AG09309 (cell line): ENCODE data around the gene ADAMTS4.

Experiments used
- DNase-seq: peaks from one replicate; pipeline ENCODE4 v3.0.0-alpha.2; 2010; ENCODE audit warnings: low read depth
- H3K4me3 ChIP-seq: 2 replicates; pipeline ENCODE4 v1.5.1; 2011; ENCODE audit warnings: mild to moderate bottlenecking, low read depth, low read length, moderate library complexity; ENCODE audit not compliant: control insufficient read depth
- CTCF ChIP-seq: IDR thresholded peaks from 2 replicates; pipeline ENCODE4 v1.5.1; 2011; ENCODE audit warnings: mild to moderate bottlenecking, low read depth, low read length, inconsistent platforms; ENCODE audit not compliant: insufficient read depth, control insufficient read depth; ENCODE audit errors: missing control alignments

Gene ADAMTS4

GRCh38 chr1:161174911-161175310 lies 23.9 kb downstream of the ADAMTS4 start:
- no peak overlapping the region for H3K4me3 ChIP-seq
- TF ChIP-seq CTCF: no peak
- DNase-seq: no peak

- no peak for DNase-seq
- TF ChIP-seq CTCF: no peak
- H3K4me3 ChIP-seq: no peak overlapping the region
Measured at GRCh38 chr1:161173711-161174110, 25.1 kb downstream of the ADAMTS4 start.

DNA sequence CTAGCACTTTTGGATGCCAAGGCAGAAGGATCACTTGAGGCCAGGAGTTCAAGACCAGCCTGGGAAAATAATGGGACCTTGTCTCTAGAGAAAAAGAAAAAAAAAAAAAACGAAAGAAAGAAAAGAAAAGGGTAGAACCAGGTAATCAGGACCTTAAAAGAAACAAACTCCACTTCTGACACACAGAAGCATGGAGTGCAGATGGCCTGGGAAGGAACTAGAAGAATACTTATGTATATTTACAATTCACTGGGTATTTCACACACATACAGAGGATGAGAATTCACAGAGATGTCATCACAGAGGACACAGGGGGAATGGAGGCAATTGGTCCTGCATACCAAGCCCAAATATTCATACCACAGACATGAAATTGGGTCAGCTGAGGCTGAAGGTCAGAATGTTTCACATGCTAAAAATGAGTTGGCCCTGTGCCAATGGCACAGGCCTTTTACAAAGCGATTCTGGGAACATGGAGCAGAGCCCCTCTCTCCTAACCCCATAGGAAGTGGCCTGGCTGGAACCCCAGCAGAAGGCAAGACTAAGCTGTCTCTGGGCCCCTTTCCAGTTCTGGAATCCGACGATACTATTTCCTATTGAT lies 26.0 kb downstream of the ADAMTS4 start:
- H3K4me3 ChIP-seq: no peak overlapping the region
- no peak for TF ChIP-seq CTCF
- peak; percentile 75 for DNase-seq

GRCh38 chr1:161172349-161172748 lies 26.5 kb downstream of the ADAMTS4 start:
- no peak for TF ChIP-seq CTCF

DNA sequence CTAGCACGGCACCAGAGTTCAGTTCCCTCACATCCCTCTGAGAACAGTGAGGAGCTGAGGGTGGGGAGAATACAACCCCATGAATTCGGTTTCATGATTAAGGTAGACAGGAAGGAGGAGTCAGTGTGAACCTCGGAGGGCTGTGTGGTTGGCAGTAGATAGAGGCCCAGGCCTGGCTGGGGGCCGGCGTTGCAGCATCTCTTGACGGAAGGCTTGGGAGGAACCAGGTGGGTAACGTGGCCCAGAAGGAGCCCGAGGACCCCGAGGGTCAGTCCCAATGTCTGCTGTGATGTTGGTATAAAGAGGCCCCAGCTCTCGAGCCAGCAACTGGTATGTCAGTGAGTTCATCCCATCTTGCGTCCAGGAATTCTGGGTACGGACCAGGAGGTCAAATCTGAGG lies 27.2 kb downstream of the ADAMTS4 start:
- no peak for TF ChIP-seq CTCF
- no peak for DNase-seq
- no peak overlapping the region for H3K4me3 ChIP-seq

More at GRCh38 chr1:161172349-161172748, 26.5 kb downstream of the ADAMTS4 start:
- no peak for DNase-seq
- H3K4me3 ChIP-seq: no peak overlapping the region

GRCh38 chr1:161171191-161171590 lies 27.7 kb downstream of the ADAMTS4 start:
- no peak overlapping the region for H3K4me3 ChIP-seq
- DNase-seq: no peak
- peak; percentile 17 for TF ChIP-seq CTCF

DNA sequence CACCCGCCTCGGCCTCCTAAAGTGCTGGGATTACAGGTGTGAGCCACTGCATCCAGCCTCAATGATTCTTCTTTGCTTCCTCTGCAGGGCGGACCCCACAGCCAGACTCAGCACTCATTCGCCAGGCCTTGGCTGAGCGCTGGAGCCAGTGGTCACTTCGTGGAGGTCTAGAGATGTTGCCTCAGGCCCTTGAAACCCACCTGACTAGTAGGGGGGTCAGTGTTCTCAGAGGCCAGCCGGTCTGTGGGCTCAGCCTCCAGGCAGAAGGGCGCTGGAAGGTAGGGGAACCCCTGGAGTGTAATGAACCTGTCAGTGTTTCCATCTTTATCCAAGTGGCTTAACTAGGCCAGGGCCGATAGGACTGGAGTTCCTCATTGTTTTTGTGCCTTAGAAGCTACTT lies 29.9 kb downstream of the ADAMTS4 start:
- DNase-seq: no peak
- TF ChIP-seq CTCF: no peak
- no peak overlapping the region for H3K4me3 ChIP-seq
